ENCODE data around the gene MCM8.

Gene MCM8

DNA sequence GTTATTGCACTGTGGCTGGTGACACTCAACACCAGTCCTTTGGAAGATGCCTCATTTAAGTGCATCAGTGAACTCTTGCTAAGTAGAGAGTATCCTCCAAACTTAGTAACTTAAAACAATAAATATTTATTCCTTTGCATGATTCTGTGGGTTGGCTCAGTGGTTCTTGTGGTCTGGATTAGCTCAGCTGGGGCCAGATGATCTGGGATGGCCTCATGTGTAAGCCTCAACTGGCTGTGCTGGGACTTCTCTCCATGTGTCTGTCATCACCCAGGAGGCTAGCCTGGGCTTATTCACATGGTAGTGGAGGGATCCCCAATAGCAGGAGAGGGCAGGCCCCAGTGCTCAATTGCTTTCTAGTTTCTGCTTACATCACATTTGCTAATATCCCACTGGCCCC lies 95.1 kb downstream of the MCM8 start:
- DNase-seq = no peak

DNA sequence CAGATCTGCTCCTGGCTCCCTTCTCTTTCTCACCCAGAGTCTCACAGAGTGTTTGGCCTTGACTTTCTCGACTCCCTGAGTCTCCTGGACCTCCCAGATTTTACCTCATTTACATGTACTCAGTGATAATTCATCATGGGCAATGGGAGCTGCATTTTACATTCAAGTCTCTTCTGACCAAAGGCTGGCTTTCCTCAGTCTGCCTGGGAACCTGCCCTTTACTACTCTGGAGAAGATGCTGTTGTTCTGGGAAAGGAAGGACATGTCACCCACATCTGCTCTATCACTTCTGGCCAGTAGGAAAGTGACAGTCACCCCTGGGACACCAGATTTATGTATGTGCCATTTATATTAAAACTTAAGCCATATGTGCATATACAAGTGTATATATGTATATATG lies 96.0 kb downstream of the MCM8 start:
- no peak for DNase-seq

DNA sequence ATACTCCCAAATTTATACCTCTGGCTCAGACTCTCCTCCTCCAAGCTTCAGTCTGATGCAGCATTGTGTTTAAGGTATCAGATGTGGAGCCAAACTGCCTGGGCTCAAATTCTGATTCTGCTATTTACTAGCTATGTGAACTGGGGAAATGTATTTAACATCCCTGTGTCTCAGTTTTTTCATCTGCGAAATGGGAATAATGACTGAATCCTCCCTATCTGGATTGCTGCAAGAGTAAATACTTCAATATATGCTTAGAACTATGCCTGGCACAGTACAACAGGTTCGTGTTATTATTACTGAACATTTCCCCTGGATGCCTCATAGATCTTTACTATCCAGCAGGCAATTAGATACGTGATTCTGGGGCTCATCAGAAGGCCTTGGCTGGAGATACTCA lies 97.9 kb downstream of the MCM8 start:
- no peak for DNase-seq
